ENCODE measurements around the gene GLRX. TPM values are rescaled to one million over a fixed set of nuclear protein-coding genes. Genes with fewer than 3 reads are reported as not detected.

The GLRX gene
- total and polyA plus RNA-seq, 2 donors (not counting 1 experiment from before 2014, with no cell fraction given): 91.8 to 429 TPM

GRCh38 chr5:95839658-95840057 lies 17.1 kb upstream of the GLRX start:
- no peak for TF ChIP-seq EZH2 (IDR thresholded peaks at IDR 0.05; ENCODE audit: low read length, missing control alignments)
- TF ChIP-seq, protein P1, sequence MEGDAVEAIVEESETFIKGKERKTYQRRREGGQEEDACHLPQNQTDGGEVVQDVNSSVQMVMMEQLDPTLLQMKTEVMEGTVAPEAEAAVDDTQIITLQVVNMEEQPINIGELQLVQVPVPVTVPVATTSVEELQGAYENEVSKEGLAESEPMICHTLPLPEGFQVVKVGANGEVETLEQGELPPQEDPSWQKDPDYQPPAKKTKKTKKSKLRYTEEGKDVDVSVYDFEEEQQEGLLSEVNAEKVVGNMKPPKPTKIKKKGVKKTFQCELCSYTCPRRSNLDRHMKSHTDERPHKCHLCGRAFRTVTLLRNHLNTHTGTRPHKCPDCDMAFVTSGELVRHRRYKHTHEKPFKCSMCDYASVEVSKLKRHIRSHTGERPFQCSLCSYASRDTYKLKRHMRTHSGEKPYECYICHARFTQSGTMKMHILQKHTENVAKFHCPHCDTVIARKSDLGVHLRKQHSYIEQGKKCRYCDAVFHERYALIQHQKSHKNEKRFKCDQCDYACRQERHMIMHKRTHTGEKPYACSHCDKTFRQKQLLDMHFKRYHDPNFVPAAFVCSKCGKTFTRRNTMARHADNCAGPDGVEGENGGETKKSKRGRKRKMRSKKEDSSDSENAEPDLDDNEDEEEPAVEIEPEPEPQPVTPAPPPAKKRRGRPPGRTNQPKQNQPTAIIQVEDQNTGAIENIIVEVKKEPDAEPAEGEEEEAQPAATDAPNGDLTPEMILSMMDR (conservative IDR thresholded peaks at IDR 0.05 in 1 of 2, IDR thresholded peaks at IDR 0.05 in 1 of 2; ENCODE audit: low read depth in 1 of 2, low read length in 2 of 2): no peak
- H3K79me2 ChIP-seq (ENCODE audit: control insufficient read depth, insufficient read depth, low read length): no peaks in the 10 kb centered on the region
- H3K27me3 ChIP-seq (ENCODE audit: control insufficient read depth, insufficient read depth, low read length): no peaks in the 10 kb centered on the region
- no peak overlapping the region for H3K27ac ChIP-seq (ENCODE audit: insufficient read depth, low read length)
- no peak overlapping the region for H3K4me3 ChIP-seq (replicated peaks in 1 of 4; ENCODE audit: control extremely low read depth in 1 of 4, insufficient read depth in 1 of 4, low read depth in 3 of 4, low read length in 4 of 4)
- H3K4me1 ChIP-seq (ENCODE audit: control insufficient read depth, extremely low read depth, insufficient read depth, low read length): peaks cover 9% of the 10 kb centered on the region
- no peaks in the 10 kb centered on the region for H4K20me1 ChIP-seq (ENCODE audit: control insufficient read depth, extremely low read depth, insufficient read depth, low read length)
- no peak for DNase-seq (ENCODE audit: low read depth in 2 of 2)
- H3K4me2 ChIP-seq (ENCODE audit: extremely low read depth, insufficient read depth, low read length): no peak overlapping the region
- H3K36me3 ChIP-seq (ENCODE audit: control insufficient read depth, insufficient read depth, low read length): no peaks in the 10 kb centered on the region
- no peaks in the 10 kb centered on the region for H3K9me3 ChIP-seq (ENCODE audit: control insufficient read depth, insufficient read depth, low read depth, low read length)
- no peak overlapping the region for H3K9ac ChIP-seq (ENCODE audit: insufficient read depth, low read length)
- H2AFZ ChIP-seq (ENCODE audit: low read length): no peak overlapping the region

GRCh38 chr5:95838556-95838955 lies 16.0 kb upstream of the GLRX start:
- Histone ChIP-seq H3K27me3 (ENCODE audit: control insufficient read depth, insufficient read depth, low read length) (no peaks in the 10 kb centered on the region), H2AFZ (ENCODE audit: low read length) (no peak overlapping the region), H3K79me2 (ENCODE audit: control insufficient read depth, insufficient read depth, low read length) (no peaks in the 10 kb centered on the region), H3K4me3 (replicated peaks in 1 of 4; ENCODE audit: control extremely low read depth in 1 of 4, insufficient read depth in 1 of 4, low read depth in 3 of 4, low read length in 4 of 4) (no peak overlapping the region), H3K4me2 (ENCODE audit: extremely low read depth, insufficient read depth, low read length) (no peak overlapping the region), H4K20me1 (ENCODE audit: control insufficient read depth, extremely low read depth, insufficient read depth, low read length) (no peaks in the 10 kb centered on the region), H3K36me3 (ENCODE audit: control insufficient read depth, insufficient read depth, low read length) (no peaks in the 10 kb centered on the region), H3K4me1 (ENCODE audit: control insufficient read depth, extremely low read depth, insufficient read depth, low read length) (peaks cover 9% of the 10 kb centered on the region), H3K9ac (ENCODE audit: insufficient read depth, low read length) (no peak overlapping the region), H3K9me3 (ENCODE audit: control insufficient read depth, insufficient read depth, low read depth, low read length) (no peaks in the 10 kb centered on the region), H3K27ac (ENCODE audit: insufficient read depth, low read length) (no peak overlapping the region)
- TF ChIP-seq, protein P1 (conservative IDR thresholded peaks at IDR 0.05 in 1 of 2, IDR thresholded peaks at IDR 0.05 in 1 of 2; ENCODE audit: low read depth in 1 of 2, low read length in 2 of 2): no peak
- no peak for TF ChIP-seq EZH2 (IDR thresholded peaks at IDR 0.05; ENCODE audit: low read length, missing control alignments)
- DNase-seq (ENCODE audit: low read depth in 2 of 2): no peak

DNA sequence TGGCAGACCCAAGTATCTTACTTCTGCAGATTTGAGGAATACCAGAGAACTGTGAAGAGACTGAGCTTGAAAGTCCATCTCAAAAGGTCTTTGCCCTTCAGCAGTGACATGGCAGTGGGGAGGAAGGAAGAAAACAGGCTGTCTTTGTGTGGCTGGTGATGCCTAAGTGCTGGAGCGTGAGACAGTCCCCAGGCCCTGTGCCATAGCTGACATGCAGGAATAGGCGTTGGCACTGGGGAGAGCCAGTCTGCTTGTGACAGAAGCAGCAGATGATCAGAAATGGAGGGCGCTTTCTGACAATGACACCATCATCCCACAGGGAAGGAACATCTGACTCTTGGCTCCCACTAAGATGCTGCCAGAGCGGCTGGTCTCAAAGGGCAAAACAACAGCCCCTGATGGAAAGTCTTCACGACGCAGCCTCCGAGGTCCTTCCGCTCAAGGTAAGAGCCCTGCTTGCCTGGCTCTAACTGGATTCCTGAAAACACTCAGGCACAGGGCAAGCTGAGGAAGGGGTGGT lies 15.5 kb upstream of the GLRX start:
- H4K20me1 ChIP-seq (ENCODE audit: control insufficient read depth, extremely low read depth, insufficient read depth, low read length): no peaks in the 10 kb centered on the region
- no peak overlapping the region for H3K4me3 ChIP-seq (replicated peaks in 1 of 4; ENCODE audit: control extremely low read depth in 1 of 4, insufficient read depth in 1 of 4, low read depth in 3 of 4, low read length in 4 of 4)
- H2AFZ ChIP-seq (ENCODE audit: low read length): no peak overlapping the region
- no peaks in the 10 kb centered on the region for H3K9me3 ChIP-seq (ENCODE audit: control insufficient read depth, insufficient read depth, low read depth, low read length)
- TF ChIP-seq, protein P1 (conservative IDR thresholded peaks at IDR 0.05 in 1 of 2, IDR thresholded peaks at IDR 0.05 in 1 of 2; ENCODE audit: low read depth in 1 of 2, low read length in 2 of 2): no peak
- no peak for TF ChIP-seq EZH2 (IDR thresholded peaks at IDR 0.05; ENCODE audit: low read length, missing control alignments)
- H3K27ac ChIP-seq (ENCODE audit: insufficient read depth, low read length): no peak overlapping the region
- DNase-seq (ENCODE audit: low read depth in 2 of 2): no peak
- H3K36me3 ChIP-seq (ENCODE audit: control insufficient read depth, insufficient read depth, low read length): no peaks in the 10 kb centered on the region
- no peak overlapping the region for H3K9ac ChIP-seq (ENCODE audit: insufficient read depth, low read length)
- no peaks in the 10 kb centered on the region for H3K79me2 ChIP-seq (ENCODE audit: control insufficient read depth, insufficient read depth, low read length)
- no peaks in the 10 kb centered on the region for H3K27me3 ChIP-seq (ENCODE audit: control insufficient read depth, insufficient read depth, low read length)
- no peak overlapping the region for H3K4me2 ChIP-seq (ENCODE audit: extremely low read depth, insufficient read depth, low read length)
- H3K4me1 ChIP-seq (ENCODE audit: control insufficient read depth, extremely low read depth, insufficient read depth, low read length): peaks cover 6% of the 10 kb centered on the region
